ENCODE results near the gene NIT1. TPM values are rescaled to one million over a fixed set of nuclear protein-coding genes. Genes with fewer than 3 reads are reported as not detected.
A peak's percentile ranks its signal among the peaks of the same experiment; 100 is the strongest.

The NIT1 gene
- total and polyA plus RNA-seq, 9 of the 15 experiments (the other 6 are each of a cell fraction or from before 2014, with no cell fraction given): 18.4 to 76.0 (median 33.7) TPM

GRCh38 chr1:161166669-161167548 lies 49.0 kb downstream of the NIT1 start (continued):
- TF ChIP-seq ZNF280A (IDR thresholded peaks at IDR 0.05; ENCODE audit: low read depth, partially characterized antibody) (no peak), RBBP5 (IDR thresholded peaks at IDR 0.05; ENCODE audit: borderline replicate concordance, insufficient read depth, low read length, poor library complexity, severe bottlenecking) (peak; percentile 24), MAFG (tag; conservative IDR thresholded peaks at IDR 0.05) (no peak), THRA (IDR thresholded peaks at IDR 0.05) (no peak), SP1 (CRISPR knock-in tag; IDR thresholded peaks at IDR 0.05) (no peak), MBD2 (IDR thresholded peaks at IDR 0.05; ENCODE audit: borderline replicate concordance, low read depth) (no peak), RNF2 (IDR thresholded peaks at IDR 0.05) (no peak), ZBTB7A (IDR thresholded peaks at IDR 0.05; ENCODE audit: borderline replicate concordance, control insufficient read depth, low read depth, low read length) (peak; percentile 52; the same call in 1 of the 2 replicates), SAP30 (IDR thresholded peaks at IDR 0.05; ENCODE audit: borderline replicate concordance, insufficient read depth, low read depth, low read length, poor library complexity, severe bottlenecking) (peak; percentile 44), MEIS2 (IDR thresholded peaks at IDR 0.05; ENCODE audit: partially characterized antibody) (no peak), SP2 (IDR thresholded peaks at IDR 0.05; ENCODE audit: extremely low read depth, low read depth, low read length, poor library complexity, severe bottlenecking) (no peak), ZNF79 (CRISPR knock-in tag; IDR thresholded peaks at IDR 0.05; ENCODE audit: low read depth) (no peak), ZNF217 (CRISPR knock-in tag; IDR thresholded peaks at IDR 0.05) (no peak), ZNF124 (CRISPR knock-in tag; IDR thresholded peaks at IDR 0.05) (no peak), GTF2F1 (IDR thresholded peaks at IDR 0.05; ENCODE audit: low read depth, low read length) (no peak), POLR2AphosphoS5 (IDR thresholded peaks at IDR 0.05; ENCODE audit: control insufficient read depth, insufficient read depth, low read depth, low read length) (no peak), ARID3A (IDR thresholded peaks at IDR 0.05; ENCODE audit: borderline replicate concordance, low read depth, low read length) (no peak; the same call in 1 of the 2 replicates), ZNF778 (CRISPR knock-in tag; IDR thresholded peaks at IDR 0.05) (no peak), ETV6 (IDR thresholded peaks at IDR 0.05; ENCODE audit: borderline replicate concordance in 1 of 2, low read depth in 2 of 2, low read length in 1 of 2) (peak in 1 of 2 experiments; percentile 10; a peak in 1 of 4 replicates), ETV6 (CRISPR knock-in tag; IDR thresholded peaks at IDR 0.05; ENCODE audit: borderline replicate concordance) (no peak), RBFOX2 (IDR thresholded peaks at IDR 0.05; ENCODE audit: low read depth, low read length) (peak; percentile 75)

All from K562 (cell line).